Neuron (in vitro differentiated cells): ENCODE measurements around the gene HTR5A.

Source experiments
- H2AFZ ChIP-seq: one replicate; pipeline ENCODE4 v1.6.1; 2013; ENCODE audit warnings: low read depth, mild to moderate bottlenecking, inconsistent platforms, low read length, moderate library complexity
- H3K27me3 ChIP-seq: one replicate; pipeline ENCODE4 v1.6.1; 2013; ENCODE audit warnings: low read length; ENCODE audit not compliant: insufficient read depth
- H3K36me3 ChIP-seq: one replicate; pipeline ENCODE4 v1.6.1; 2013; ENCODE audit warnings: low read length; ENCODE audit not compliant: insufficient read depth
- H3K4me1 ChIP-seq: one replicate; pipeline ENCODE4 v1.6.1; 2013; ENCODE audit warnings: low read length; ENCODE audit not compliant: insufficient read depth
- H3K4me3 ChIP-seq: 2 replicates; pipeline ENCODE4 v1.5.1; 2013; ENCODE audit warnings: mild to moderate bottlenecking, low read length, moderate library complexity
- H3K9me3 ChIP-seq: one replicate; pipeline ENCODE4 v1.6.1; 2013; ENCODE audit warnings: low read length

The HTR5A gene

DNA sequence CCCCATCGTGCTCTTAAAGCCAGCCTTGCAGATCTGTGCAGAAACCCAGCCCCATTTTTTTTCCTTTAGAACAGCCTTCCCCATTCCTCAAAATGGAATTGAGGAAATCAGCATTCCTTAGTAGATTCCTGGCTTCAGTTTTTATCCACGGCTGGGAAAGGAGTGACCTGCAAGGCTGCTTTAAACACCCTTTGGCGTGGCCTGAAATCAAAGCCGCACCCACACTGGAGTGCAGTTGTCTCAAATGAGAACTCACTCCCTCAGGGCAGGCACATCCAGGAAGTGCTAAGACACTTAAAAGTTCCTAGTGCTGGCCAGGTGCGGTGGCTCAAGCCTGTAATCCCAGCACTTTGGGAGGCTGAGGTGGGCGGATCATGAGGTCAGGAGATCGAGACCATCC is 34.8 kb downstream of the HTR5A start:
- Histone ChIP-seq H2AFZ (no peak overlapping the region), H3K4me3 (no peak overlapping the region), H3K27me3 (peaks cover 32% of the 10 kb centered on the region), H3K9me3 (no peaks in the 10 kb centered on the region), H3K4me1 (no peaks in the 10 kb centered on the region), H3K36me3 (no peaks in the 10 kb centered on the region)

DNA sequence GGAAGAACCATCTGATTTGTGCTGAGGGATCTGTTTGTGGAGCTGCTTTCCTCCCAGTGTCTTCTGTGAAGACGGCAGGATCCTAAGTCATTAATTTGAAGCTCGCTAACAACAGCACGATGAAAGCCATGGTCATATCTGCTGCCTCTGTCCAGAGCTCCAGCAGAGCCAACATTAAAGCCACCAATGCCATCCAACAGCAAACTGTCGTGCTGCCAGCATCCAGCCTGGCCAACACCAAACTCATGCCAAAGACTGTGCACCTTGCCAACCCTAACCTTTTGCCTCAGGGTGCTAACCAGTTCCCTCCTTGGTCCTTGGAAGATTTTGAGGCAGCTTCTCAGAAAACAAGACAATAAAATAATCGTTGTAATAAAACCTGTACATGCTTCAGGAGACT is 36.2 kb downstream of the HTR5A start:
- Histone ChIP-seq H2AFZ (no peak overlapping the region), H3K4me1 (no peaks in the 10 kb centered on the region), H3K36me3 (no peaks in the 10 kb centered on the region), H3K4me3 (no peak overlapping the region), H3K9me3 (no peaks in the 10 kb centered on the region), H3K27me3 (peaks cover 27% of the 10 kb centered on the region)

DNA sequence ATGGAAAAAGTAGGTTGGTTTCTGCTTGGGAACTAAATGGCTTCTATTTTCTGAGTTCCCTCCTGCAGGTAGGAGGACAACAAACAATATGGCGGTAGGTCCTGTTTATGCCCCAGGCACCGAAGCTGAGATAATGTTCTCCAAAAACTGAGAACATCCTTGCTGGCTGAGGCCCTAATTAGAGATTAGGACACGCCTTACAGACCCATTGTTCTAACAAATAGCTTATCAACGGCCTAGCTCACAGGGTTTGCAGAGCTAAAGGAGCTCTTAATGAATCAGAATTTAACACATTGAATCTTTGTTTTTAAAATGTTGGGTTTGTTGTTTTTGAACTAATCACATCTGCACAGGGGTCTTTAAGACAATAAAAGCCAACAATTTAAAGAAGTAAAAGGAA is 37.0 kb downstream of the HTR5A start:
- H3K9me3 ChIP-seq, result no peaks in the 10 kb centered on the region
- no peak overlapping the region for H3K4me3 ChIP-seq
- H3K27me3 ChIP-seq, result peaks cover 29% of the 10 kb centered on the region
- H2AFZ ChIP-seq, result no peak overlapping the region
- H3K4me1 ChIP-seq, result no peaks in the 10 kb centered on the region
- H3K36me3 ChIP-seq, result no peaks in the 10 kb centered on the region

DNA sequence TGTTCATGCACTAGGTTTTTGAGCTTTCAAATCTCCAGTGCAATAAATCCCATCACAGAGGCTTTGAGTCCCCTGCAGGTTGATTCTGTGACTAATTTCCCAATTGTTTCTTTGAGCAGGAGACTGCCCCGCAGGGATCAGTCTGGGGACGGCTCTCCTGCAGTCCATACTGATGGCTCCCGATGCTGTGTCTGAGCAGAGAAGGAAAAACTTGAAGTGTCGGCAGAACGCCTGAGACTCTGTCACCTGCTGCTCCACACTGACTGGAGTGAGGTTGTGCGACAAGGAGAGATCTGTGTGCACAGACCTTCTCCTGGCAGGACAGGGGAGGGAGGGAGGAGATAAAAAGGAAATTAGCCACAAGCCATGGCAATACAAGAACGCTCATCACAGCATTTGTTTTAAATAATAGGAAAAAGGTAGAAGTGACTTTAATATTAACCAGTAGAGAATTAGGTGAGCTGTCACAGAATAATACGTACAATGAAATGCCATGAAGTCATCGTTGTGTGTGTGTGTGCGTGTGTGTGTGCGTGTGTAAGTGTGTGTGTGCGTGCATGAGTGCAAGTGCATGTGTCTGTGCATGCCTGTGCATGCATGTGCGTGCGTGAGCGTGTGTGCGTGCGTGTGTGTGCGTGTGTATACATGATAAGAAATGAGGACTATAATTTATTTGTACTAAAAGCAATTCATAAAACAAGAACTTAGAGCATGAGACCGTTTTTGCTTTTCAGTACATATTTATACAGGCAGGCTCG is 38.2 kb downstream of the HTR5A start:
- Histone ChIP-seq H3K4me3 (no peak overlapping the region), H3K27me3 (peaks cover 27% of the 10 kb centered on the region), H3K4me1 (no peaks in the 10 kb centered on the region), H3K36me3 (no peaks in the 10 kb centered on the region), H3K9me3 (no peaks in the 10 kb centered on the region), H2AFZ (no peak overlapping the region)

DNA sequence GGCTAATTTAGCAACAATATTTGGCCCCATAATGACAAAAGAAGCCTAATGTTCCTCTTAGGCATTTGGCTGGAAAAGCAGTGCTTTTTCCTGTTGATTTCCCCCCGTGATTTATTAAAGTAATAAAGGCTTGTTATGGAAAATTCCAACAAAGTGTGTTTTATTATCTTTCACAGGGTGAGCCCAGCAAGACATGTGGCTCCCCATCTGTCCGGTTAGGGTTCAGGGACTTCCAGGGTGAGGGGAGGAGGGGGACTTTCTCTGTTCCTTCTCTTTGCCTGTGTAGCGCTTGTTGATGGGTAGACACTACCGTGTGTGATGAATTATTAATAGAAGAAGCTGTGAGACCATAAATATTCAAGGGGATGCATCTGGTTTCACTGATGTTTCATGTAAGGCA is 39.0 kb downstream of the HTR5A start:
- H3K27me3 ChIP-seq, result peaks cover 27% of the 10 kb centered on the region
- no peaks in the 10 kb centered on the region for H3K9me3 ChIP-seq
- H3K36me3 ChIP-seq, result no peaks in the 10 kb centered on the region
- no peaks in the 10 kb centered on the region for H3K4me1 ChIP-seq
- H3K4me3 ChIP-seq, result no peak overlapping the region
- H2AFZ ChIP-seq, result no peak overlapping the region

DNA sequence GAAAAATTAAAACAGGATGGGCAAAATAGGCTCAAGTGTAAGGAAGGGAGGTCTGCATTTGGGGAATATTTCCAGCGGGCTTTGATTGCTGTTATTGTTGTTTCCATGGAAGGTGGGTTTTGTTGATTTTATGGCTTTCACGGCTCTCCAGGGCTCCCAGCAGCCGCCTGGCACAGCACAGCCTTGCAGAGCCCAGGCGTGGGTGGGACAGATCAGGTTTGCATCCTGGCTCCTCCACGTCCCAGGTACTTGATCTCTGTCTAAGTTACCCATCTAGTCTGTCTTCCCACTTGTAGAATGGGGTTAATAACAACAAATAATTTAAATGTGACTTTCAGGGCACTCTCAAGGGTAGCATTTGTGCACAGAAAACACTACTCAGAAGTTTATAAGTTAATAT is 45.2 kb downstream of the HTR5A start:
- no peaks in the 10 kb centered on the region for H3K4me1 ChIP-seq
- H3K4me3 ChIP-seq, result no peak overlapping the region

DNA sequence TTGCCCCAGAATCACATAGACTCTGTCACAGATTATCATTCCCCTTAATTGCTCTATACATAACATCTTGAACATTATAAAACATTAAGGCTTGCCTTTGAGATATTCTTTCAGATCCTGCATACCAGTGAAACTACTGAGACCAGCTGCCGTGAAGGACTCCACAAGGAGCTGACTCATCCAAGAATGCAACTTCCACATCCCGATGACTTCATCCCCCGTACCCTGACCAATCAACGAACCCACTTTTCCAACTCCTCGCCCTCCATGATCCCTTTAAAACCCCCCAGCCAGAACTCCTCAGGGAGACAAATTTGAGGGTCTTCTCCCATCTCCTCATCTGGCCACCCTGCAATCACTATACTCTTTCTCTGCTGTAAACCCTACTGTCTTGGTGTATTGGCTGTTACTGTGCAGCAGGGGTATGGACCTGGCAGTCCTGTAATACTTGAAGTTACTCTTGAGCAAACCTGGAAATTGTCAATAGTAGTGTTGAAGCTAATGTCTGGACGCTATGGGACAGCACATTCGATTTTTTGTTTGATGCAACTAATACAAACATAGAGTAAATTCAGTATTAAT is 49.8 kb downstream of the HTR5A start:
- H3K36me3 ChIP-seq, result no peaks in the 10 kb centered on the region
- peaks cover 9% of the 10 kb centered on the region for H3K9me3 ChIP-seq
- no peak overlapping the region for H2AFZ ChIP-seq
- peaks cover 9% of the 10 kb centered on the region for H3K27me3 ChIP-seq
- H3K4me3 ChIP-seq, result no peak overlapping the region
- no peaks in the 10 kb centered on the region for H3K4me1 ChIP-seq

More for the DNA sequence above, 45.2 kb downstream of the HTR5A start:
- Histone ChIP-seq H3K27me3 (peaks cover 16% of the 10 kb centered on the region), H2AFZ (no peak overlapping the region), H3K9me3 (peaks cover 6% of the 10 kb centered on the region), H3K36me3 (no peaks in the 10 kb centered on the region)

DNA sequence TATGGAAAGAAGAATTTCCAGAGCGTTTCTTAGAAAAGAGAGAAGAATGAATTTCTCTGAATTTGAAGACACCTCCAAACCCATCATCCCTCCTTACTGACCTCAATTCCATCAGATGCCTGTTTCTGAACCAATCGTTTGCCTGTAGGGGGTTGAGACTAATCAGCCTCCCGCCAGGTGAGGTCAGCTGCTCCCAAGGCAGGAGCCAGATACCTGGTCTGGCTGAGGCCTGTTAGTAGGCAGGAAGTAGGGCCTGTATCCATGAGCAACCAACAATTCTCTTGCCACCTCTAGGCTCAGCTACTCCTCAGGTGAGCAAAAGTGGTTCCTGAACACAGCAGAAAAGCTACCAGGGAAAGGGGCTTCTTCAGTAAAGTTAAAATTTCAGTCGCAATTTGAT is 50.3 kb downstream of the HTR5A start:
- Histone ChIP-seq H3K4me3 (no peak overlapping the region), H3K36me3 (no peaks in the 10 kb centered on the region), H3K9me3 (peaks cover 9% of the 10 kb centered on the region), H3K27me3 (peaks cover 9% of the 10 kb centered on the region), H3K4me1 (no peaks in the 10 kb centered on the region), H2AFZ (no peak overlapping the region)

DNA sequence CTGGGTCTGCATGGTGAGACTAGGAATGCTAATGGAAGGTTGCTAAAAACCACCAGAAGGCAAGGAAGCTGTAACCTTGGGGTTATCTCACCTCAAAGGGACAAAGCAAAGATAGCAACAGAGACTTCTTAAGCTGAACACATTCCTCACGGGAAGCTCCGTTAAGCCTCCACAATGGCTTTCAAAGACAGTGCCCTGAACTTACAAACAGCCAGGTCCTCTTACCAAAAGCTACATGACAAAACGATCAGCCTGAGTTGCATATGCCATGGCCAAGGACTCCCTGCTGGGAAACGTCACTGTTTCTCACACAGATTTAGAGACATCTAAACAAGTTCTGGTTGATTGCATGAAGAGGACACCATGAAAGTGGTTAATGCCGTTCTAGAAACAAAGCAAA is 52.7 kb downstream of the HTR5A start:
- peaks cover 9% of the 10 kb centered on the region for H3K9me3 ChIP-seq
- no peaks in the 10 kb centered on the region for H3K36me3 ChIP-seq
- no peaks in the 10 kb centered on the region for H3K4me1 ChIP-seq
- H3K4me3 ChIP-seq, result no peak overlapping the region
- no peak overlapping the region for H2AFZ ChIP-seq
- H3K27me3 ChIP-seq, result peaks cover 2% of the 10 kb centered on the region

DNA sequence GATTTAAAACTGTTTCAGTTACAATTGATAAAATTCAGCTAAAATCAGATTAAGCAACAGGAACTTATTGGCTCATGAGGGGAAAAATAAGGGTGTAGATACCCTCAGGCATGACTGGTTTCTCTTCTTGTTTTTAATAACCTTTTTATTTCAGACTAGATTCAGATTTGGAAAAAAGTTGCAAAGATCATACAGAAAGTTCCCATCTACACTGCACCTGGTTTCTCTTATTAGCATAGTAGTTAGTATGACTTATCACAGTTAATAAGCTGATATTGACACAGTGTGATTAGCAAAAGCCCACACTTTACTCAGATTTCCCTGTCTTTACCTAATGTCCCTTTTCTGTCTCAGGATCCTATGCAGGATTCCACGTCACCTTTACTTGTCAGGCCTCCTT is 53.3 kb downstream of the HTR5A start:
- Histone ChIP-seq H2AFZ (no peak overlapping the region), H3K9me3 (peaks cover 9% of the 10 kb centered on the region), H3K36me3 (no peaks in the 10 kb centered on the region), H3K27me3 (peaks cover 2% of the 10 kb centered on the region), H3K4me3 (no peak overlapping the region), H3K4me1 (no peaks in the 10 kb centered on the region)

DNA sequence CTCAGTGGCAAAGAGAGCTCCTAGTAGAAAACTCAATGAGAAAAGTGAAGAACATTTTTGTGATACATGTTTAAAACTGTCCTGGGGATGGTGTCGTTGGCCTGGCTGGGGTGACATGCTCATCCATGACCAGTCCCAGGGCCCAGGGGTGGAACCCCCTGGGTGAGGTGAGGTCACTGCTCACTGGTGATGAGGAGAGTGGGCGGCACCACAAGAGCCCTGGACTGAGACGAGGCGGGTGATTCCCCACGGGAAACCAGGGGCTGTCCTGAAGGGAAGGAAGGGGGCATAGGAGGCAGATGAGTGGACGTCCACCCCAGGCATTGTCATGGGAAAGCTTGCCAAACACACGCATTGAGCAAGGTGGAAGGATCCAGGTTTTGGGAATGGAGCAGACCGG is 54.6 kb downstream of the HTR5A start:
- Histone ChIP-seq H3K27me3 (peaks cover 2% of the 10 kb centered on the region), H3K9me3 (peaks cover 6% of the 10 kb centered on the region), H3K4me1 (no peaks in the 10 kb centered on the region), H3K4me3 (no peak overlapping the region), H2AFZ (no peak overlapping the region), H3K36me3 (no peaks in the 10 kb centered on the region)

DNA sequence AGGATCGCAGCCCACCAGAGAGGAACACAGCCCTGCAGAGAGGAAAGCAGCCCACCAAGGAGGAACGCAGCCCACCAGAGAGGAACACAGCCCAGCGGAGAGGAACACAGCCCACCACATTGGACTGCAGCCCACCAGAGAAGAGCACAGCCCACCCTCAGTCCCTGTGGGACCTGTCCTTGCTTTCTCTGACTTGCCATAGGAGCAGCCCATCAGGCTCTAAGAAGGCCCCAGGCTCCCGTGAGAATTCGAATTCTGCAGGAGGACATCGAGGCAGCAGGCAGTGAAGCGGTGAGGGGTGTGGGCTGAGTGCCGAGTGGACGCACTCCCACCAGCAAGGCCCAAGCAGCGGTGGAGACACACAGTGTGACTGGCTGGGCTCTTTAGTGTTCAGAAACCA is 59.1 kb downstream of the HTR5A start:
- H3K27me3 ChIP-seq, result no peaks in the 10 kb centered on the region
- H3K9me3 ChIP-seq, result no peaks in the 10 kb centered on the region
- H3K4me3 ChIP-seq, result no peak overlapping the region
- no peak overlapping the region for H2AFZ ChIP-seq
- no peaks in the 10 kb centered on the region for H3K36me3 ChIP-seq
- H3K4me1 ChIP-seq, result no peaks in the 10 kb centered on the region

DNA sequence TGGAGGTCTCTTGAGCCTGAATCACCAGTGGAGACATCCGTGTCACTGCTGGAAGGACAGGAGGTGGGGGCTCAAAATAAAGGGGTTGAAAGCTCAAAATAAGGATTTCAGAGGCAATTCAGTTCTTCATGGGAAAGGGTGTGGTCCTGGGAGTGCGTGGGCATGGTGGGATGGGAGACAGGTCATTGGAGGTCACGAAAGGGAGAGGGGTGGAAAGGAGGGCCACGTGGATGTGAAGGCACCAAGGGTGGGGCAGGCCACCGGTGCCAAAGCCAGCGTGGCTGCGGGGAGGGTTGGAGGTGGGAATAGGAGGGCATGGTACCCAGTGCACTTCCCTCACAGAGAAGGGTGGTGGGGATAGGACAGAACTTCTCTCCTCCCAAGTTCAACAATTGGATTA is 59.7 kb downstream of the HTR5A start:
- no peaks in the 10 kb centered on the region for H3K27me3 ChIP-seq
- H3K9me3 ChIP-seq, result no peaks in the 10 kb centered on the region
- H3K4me3 ChIP-seq, result no peak overlapping the region
- H3K4me1 ChIP-seq, result no peaks in the 10 kb centered on the region
- no peaks in the 10 kb centered on the region for H3K36me3 ChIP-seq
- H2AFZ ChIP-seq, result no peak overlapping the region

DNA sequence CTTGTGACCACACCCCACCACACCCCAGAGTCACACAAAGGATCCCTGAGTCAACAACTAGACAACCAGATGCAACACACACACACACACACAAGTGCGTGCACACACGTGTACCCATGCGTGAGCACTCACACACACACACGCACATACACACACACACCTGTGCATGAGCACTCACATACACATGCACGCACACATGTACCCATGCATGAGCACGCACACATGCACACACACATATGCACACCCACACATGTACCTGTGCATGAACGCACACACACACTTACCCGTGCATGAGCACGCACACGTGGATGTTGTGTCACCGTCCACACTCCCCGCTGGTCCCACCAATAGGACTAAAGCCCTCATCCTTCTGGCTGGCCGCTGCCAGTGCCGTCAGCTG is 60.4 kb downstream of the HTR5A start:
- Histone ChIP-seq H3K27me3 (no peaks in the 10 kb centered on the region), H2AFZ (no peak overlapping the region), H3K9me3 (no peaks in the 10 kb centered on the region), H3K36me3 (no peaks in the 10 kb centered on the region), H3K4me3 (no peak overlapping the region), H3K4me1 (no peaks in the 10 kb centered on the region)
